A549 (cell line): ENCODE measurements around the gene FAM78B. TPM values are rescaled to one million over a fixed set of nuclear protein-coding genes. Genes with fewer than 3 reads are reported as not detected.

ENCODE experiments used
- ATAC-seq, 2 experiments: fragments of 200-7000 bp in 1 of 2; fragments of >200 bp in 1 of 2; cut with Nextera tagmentation in 1 of 2; cut with Tn5 transposase in 1 of 2; 3 replicates each; pipeline versions ENCODE4 v1.8.0 to v1.9.1; 2018 to 2020; ENCODE audit warnings: mild to moderate bottlenecking in 1 of 2, moderate library complexity in 1 of 2
- CTCF ChIA-PET: fragments of 300-600 bp; sonication (Branson Sonifier 250); formaldehyde crosslinking; extraction: SDS; loops from one replicate; lab custom pipeline; 2021; ENCODE audit warnings: antibody characterized with exemption, inconsistent platforms; lab: Yijun Ruan, JAX
- POLR2A ChIA-PET: fragments of 350-600 bp; formaldehyde crosslinking; extraction: SDS; loops from one replicate; lab custom pipeline; 2021; ENCODE audit warnings: antibody characterized with exemption, inconsistent platforms; lab: Yijun Ruan, JAX
- DNase-seq, 2 experiments: peaks; one replicate each; pipeline versions ENCODE4 v3.0.0 to v3.0.0-alpha.2; 2011 to 2016; ENCODE audit warnings: low read depth in 1 of 2, low spot score in 1 of 2
- FAIRE-seq: peaks from 2 replicates; lab custom pipeline; 2011; peaks lifted over from hg19 to GRCh38; lab: Jason Lieb, UNC
- H3K27ac ChIP-seq, 2 experiments: fragments of >200 bp; sonication (Bioruptor Twin); formaldehyde crosslinking; 3 replicates each; pipeline ENCODE4 v1.5.1; 2016 to 2017
- H3K4me1 ChIP-seq: fragments of >200 bp; sonication (Bioruptor Twin); formaldehyde crosslinking; 3 replicates; pipeline ENCODE4 v1.6.1; 2016
- H3K4me2 ChIP-seq: fragments of >200 bp; sonication (Bioruptor Twin); formaldehyde crosslinking; 3 replicates; pipeline ENCODE4 v1.6.1; 2016
- H3K4me3 ChIP-seq: fragments of >200 bp; sonication (Bioruptor Twin); formaldehyde crosslinking; 3 replicates; pipeline ENCODE4 v1.5.1; 2016
- H3K9me3 ChIP-seq: fragments of >200 bp; sonication (Bioruptor Twin); formaldehyde crosslinking; 3 replicates; pipeline ENCODE4 v1.6.1; 2016
- CBX2 ChIP-seq: fragments of 200-600 bp; sonication (generic); IDR thresholded peaks from 2 replicates; pipeline ENCODE4 v1.6.1; 2016; ENCODE audit warnings: low read depth, mild to moderate bottlenecking, borderline replicate concordance
- CHD2 ChIP-seq: fragments of 150-350 bp; IDR thresholded peaks from 2 replicates; pipeline ENCODE4 v1.6.1; 2014; ENCODE audit warnings: low read length; ENCODE audit not compliant: partially characterized antibody
- CHD4 ChIP-seq: fragments of 200-600 bp; sonication (generic); IDR thresholded peaks from 2 replicates; pipeline ENCODE4 v1.6.1; 2016; ENCODE audit warnings: antibody characterized with exemption, mild to moderate bottlenecking, borderline replicate concordance
- CTCF ChIP-seq: fragments of >200 bp; sonication (Bioruptor Twin); formaldehyde crosslinking; IDR thresholded peaks from 3 replicates; pipeline ENCODE4 v1.5.1; 2016
- EHF ChIP-seq: fragments of 250-450 bp; sonication (Bioruptor Pico); IDR thresholded peaks from 2 replicates; pipeline ENCODE4 v1.5.0; 2020; ENCODE audit warnings: mild to moderate bottlenecking
- EP300 ChIP-seq, 2 experiments: fragments of >200 bp; sonication (Bioruptor Twin); formaldehyde crosslinking; IDR thresholded peaks; 2 replicates in 1 of 2; 3 replicates in 1 of 2; pipeline ENCODE4 v1.6.1; 2016 to 2017
- FOSB ChIP-seq: fragments of 250-450 bp; sonication (Bioruptor Pico); IDR thresholded peaks from 2 replicates; pipeline ENCODE4 v1.5.0; 2020; ENCODE audit warnings: mild to moderate bottlenecking, moderate library complexity
- FOSL2 ChIP-seq, 2 experiments: fragments of 450-650 bp in 1 of 2; fragments of >200 bp in 1 of 2; sonication (Bioruptor Twin) in 1 of 2; formaldehyde crosslinking; IDR thresholded peaks; 2 replicates each; pipeline versions ENCODE4 v1.5.0 to v1.6.1; 2016 to 2020; ENCODE audit warnings: mild to moderate bottlenecking in 1 of 2, moderate library complexity in 1 of 2
- HEYL ChIP-seq: fragments of 250-450 bp; sonication (Bioruptor Pico); IDR thresholded peaks from 2 replicates; pipeline ENCODE4 v1.8.0; 2021; ENCODE audit warnings: mild to moderate bottlenecking, moderate library complexity
- JUN ChIP-seq, 2 experiments: fragments of >200 bp; sonication (Bioruptor Twin); formaldehyde crosslinking; IDR thresholded peaks; 2 replicates in 1 of 2; 3 replicates in 1 of 2; pipeline ENCODE4 v1.6.1; 2016 to 2017
- KDM5A ChIP-seq: fragments of 200-600 bp; sonication (generic); IDR thresholded peaks from 2 replicates; pipeline ENCODE4 v1.6.1; 2016; ENCODE audit warnings: antibody characterized with exemption, mild to moderate bottlenecking
- MAX ChIP-seq: IDR thresholded peaks from 2 replicates; pipeline ENCODE4 v1.6.1; 2012
- NR3C1 ChIP-seq: fragments of >200 bp; sonication (Bioruptor Twin); formaldehyde crosslinking; IDR thresholded peaks from 3 replicates; pipeline ENCODE4 v1.6.1; 2017
- PBX3 ChIP-seq: IDR thresholded peaks from 2 replicates; pipeline ENCODE4 v1.6.1; 2012
- POLR2AphosphoS2 ChIP-seq: conservative IDR thresholded peaks from 2 replicates; pipeline ENCODE4 v1.6.1; 2012; ENCODE audit warnings: low read length, improper control_type of control experiment, inconsistent platforms
- RAD21 ChIP-seq, 2 experiments: fragments of >200 bp in 1 of 2; sonication (Bioruptor Twin) in 1 of 2; formaldehyde crosslinking in 1 of 2; IDR thresholded peaks in 1 of 2; conservative IDR thresholded peaks in 1 of 2; 2 replicates in 1 of 2; 3 replicates in 1 of 2; pipeline ENCODE4 v1.6.1; 2012 to 2018; ENCODE audit warnings: inconsistent platforms in 1 of 2
- REST ChIP-seq: fragments of 200-600 bp; sonication (generic); IDR thresholded peaks from 2 replicates; pipeline ENCODE4 v1.6.1; 2016; ENCODE audit warnings: antibody characterized with exemption, mild to moderate bottlenecking, moderate library complexity
- ZNF302 ChIP-seq: fragments of 250-450 bp; sonication (Bioruptor Pico); IDR thresholded peaks from 2 replicates; pipeline ENCODE4 v1.9.0; 2021; ENCODE audit warnings: inconsistent platforms, mild to moderate bottlenecking, moderate library complexity
- WGBS: methylation state at CpG from one replicate; pipeline ENCODE4 v1.1.6; 2017; ENCODE audit errors: missing lambda C conversion rate; 5-methylcytosine and 5-hydroxymethylcytosine counted together
- polyA plus RNA-seq, 4 experiments: library from polyadenylated mRNA; depleted of rRNA in 3 of 4; stranded (reverse); fragments of >200 nt; fragmentation: RNase III in 1 of 4; extraction: RNeasy Plus Mini Kit Qiagen cat#74134 plus additional on column Dnase treatment in 1 of 4; gene quantifications; 2 replicates in 3 of 4; 3 replicates in 1 of 4; pipeline ENCODE4 v1.2.3, GENCODE V29; 2011 to 2017
- TF ChIP-seq, protein P1 (sequence below): fragments of >200 bp; sonication (Bioruptor Twin); formaldehyde crosslinking; IDR thresholded peaks from 2 replicates; pipeline ENCODE4 v1.6.1; 2016
- TF ChIP-seq, protein P2 (sequence below): fragments of 450-650 bp; IDR thresholded peaks from 2 replicates; pipeline ENCODE4 v1.6.1; 2014; ENCODE audit warnings: antibody characterized with exemption

The FAM78B gene
- polyA plus RNA-seq, 2 of the 4 experiments (the other 2 are of a cell fraction): 0.13 to 0.34 TPM

DNA sequence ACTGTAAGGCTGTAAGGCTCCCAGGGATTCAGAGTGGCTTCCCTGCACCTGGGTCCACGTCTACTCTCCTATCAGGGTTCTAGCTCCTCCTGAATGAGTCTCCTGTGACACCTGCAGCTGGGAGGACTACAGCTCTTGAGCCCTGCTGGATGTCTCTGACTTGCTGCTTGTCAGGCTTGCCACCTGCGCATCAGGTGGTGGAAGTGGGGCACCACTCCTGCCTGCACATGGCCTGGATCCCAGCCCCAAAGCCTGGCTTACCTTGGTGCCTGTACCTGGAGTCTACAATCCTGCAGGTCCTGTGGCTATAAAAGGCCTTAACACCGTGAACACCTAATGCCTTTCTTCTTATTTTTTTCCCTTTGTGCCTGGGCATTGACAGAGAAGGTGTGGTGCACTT lies 82.2 kb downstream of the FAM78B start:
- DNase-seq: no peak
- Histone ChIP-seq H3K27ac (no peak overlapping the region), H3K4me1 (no peaks in the 10 kb centered on the region), H3K4me2 (no peak overlapping the region), H3K9me3 (no peaks in the 10 kb centered on the region), H3K4me3 (no peak overlapping the region)
- TF ChIP-seq JUN (IDR thresholded peaks at IDR 0.05): no peak
- no peak for TF ChIP-seq KDM5A
- no peak for TF ChIP-seq CBX2
- no peak for TF ChIP-seq MAX
- TF ChIP-seq ZNF302: no peak
- no peak for TF ChIP-seq RAD21 (conservative IDR thresholded peaks at IDR 0.05 in 1 of 2, IDR thresholded peaks at IDR 0.05 in 1 of 2)
- no peak for TF ChIP-seq PBX3
- TF ChIP-seq FOSL2 (IDR thresholded peaks at IDR 0.05): no peak
- no peak for TF ChIP-seq FOSL2 (CRISPR knock-in tag; IDR thresholded peaks at IDR 0.05)
- TF ChIP-seq HEYL (CRISPR knock-in tag): no peak
- no peak for TF ChIP-seq EP300 (IDR thresholded peaks at IDR 0.05)
- TF ChIP-seq POLR2AphosphoS2: no peak
- TF ChIP-seq, protein P1, sequence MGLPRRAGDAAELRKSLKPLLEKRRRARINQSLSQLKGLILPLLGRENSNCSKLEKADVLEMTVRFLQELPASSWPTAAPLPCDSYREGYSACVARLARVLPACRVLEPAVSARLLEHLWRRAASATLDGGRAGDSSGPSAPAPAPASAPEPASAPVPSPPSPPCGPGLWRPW: no peak
- TF ChIP-seq, protein P2, sequence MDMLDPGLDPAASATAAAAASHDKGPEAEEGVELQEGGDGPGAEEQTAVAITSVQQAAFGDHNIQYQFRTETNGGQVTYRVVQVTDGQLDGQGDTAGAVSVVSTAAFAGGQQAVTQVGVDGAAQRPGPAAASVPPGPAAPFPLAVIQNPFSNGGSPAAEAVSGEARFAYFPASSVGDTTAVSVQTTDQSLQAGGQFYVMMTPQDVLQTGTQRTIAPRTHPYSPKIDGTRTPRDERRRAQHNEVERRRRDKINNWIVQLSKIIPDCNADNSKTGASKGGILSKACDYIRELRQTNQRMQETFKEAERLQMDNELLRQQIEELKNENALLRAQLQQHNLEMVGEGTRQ: no peak
- TF ChIP-seq FOSB (CRISPR knock-in tag): no peak
- TF ChIP-seq CHD2: no peak
- no peak for ATAC-seq
- ChIA-PET POLR2A (no interaction called here), CTCF (interaction anchor here (0.9 kb wide), 2 partner anchors 16 to 18 kb away, joined by 3 to 4 read pairs; no protein-coding TSS in a partner anchor)
- WGBS: 9% methylated on average over 3 of the region's 3 CpGs
- FAIRE-seq: no peak

GRCh38 chr1:166083887-166084286 lies 82.9 kb downstream of the FAM78B start:
- Histone ChIP-seq H3K4me3 (no peak overlapping the region), H3K4me1 (no peaks in the 10 kb centered on the region), H3K4me2 (no peak overlapping the region), H3K27ac (no peak overlapping the region), H3K9me3 (no peaks in the 10 kb centered on the region)
- 8% methylated on average over 2 of the region's 2 CpGs for WGBS
- ChIA-PET POLR2A (no interaction called here), CTCF (interaction anchor here (0.7 to 0.9 kb wide), 3 partner anchors 12 to 17 kb away, joined by 3 to 4 read pairs (median 3); no protein-coding TSS in a partner anchor)
- DNase-seq (no peak), ATAC-seq (no peak), FAIRE-seq (no peak)
- TF ChIP-seq CTCF (no peak), CHD4 (no peak), EHF (CRISPR knock-in tag) (no peak), NR3C1 (no peak), REST (no peak)
- TF ChIP-seq, protein P1: no peak
